Right renal cortex interstitium (tissue), 3 donors: ENCODE data around the gene KIRREL3. TPM values are rescaled to one million over a fixed set of nuclear protein-coding genes. Genes with fewer than 3 reads are reported as not detected.
"Not testable (repeated sequence)": the region's sequence is repeated elsewhere in the genome, so short reads cannot be mapped to it uniquely, and the experiment has no call there.

Source experiments
- DNase-seq, 3 donors: peaks; one replicate each; pipeline ENCODE4 v3.0.0-alpha.2; 2013; ENCODE audit warnings: low read depth in 3 of 3, low spot score in 2 of 3
- polyA plus RNA-seq, 3 donors: library from polyadenylated mRNA; unstranded; fragments of 120-200 nt; gene quantifications; one replicate each; pipeline ENCODE4 v1.2.1, GENCODE V29; 2013; ENCODE audit not compliant: insufficient read length in 3 of 3

KIRREL3 gene
- polyA plus RNA-seq, 3 donors, result 1.2 to 1.4 (median 1.3) TPM

DNA sequence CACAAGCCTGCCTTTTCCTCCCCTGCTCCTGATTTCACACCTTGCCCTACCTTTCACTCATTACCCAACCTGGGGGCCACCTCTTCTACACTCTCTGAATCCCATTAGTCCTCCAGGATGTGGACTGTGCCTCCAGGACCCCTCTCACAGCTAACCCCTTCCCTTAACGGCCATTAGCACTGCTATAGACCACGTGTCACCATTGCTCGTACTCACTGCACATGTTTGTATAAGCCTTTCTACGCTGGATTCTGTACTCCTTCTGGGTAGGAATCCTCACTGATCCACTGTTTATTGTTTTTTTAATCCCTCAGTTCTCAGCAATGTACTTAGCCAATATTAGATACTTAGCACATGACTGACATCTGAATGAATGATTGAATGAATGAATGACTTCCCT, 40.9 kb downstream of the KIRREL3 start:
- DNase-seq, result no peak

DNA sequence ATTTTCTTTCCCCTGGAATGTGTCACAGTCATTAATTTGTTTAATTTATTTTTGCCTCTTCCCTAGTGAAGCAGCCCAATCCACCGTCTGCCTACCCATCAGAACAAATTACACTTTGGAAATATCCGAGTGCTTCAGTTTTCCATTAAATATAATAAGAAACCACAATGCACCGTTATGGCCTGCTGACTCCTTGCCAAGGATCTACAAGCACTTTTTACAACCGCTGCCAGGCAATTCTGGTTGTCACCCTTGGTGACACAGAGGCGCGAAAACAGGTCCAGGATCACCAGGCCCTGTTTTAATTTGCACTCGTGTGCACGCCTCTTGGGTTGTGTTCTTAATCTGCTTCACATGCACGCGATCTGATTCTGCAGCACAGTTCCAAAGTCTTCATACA, 43.9 kb downstream of the KIRREL3 start:
- no peak for DNase-seq

- not testable (repeated sequence) for DNase-seq
Observed at GRCh38 chr11:126952533-126952932, 48.0 kb downstream of the KIRREL3 start.

- no peak for DNase-seq
Observed at GRCh38 chr11:126951465-126951864, 49.1 kb downstream of the KIRREL3 start.

- no peak for DNase-seq
Observed at GRCh38 chr11:126949066-126949891, 51.3 kb downstream of the KIRREL3 start.

DNA sequence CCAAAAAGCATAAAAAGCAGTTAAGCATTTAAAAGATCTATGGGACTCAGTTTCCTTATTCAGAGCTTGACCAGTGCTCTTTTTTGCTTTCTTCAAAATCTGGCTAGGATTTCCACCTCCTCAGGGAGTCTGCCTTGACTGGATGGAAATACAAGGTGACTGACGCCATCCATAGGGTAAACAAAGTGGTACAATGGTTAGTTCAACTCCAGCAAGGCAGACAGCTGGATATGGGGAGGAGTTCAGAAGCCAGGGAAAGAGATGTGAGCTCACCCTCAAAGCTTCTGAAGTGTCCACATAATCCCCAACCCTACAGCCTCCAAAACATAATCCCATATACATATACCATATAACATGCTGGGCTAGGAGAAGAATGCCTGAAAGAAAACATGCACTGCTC, 52.0 kb downstream of the KIRREL3 start:
- DNase-seq, result no peak

DNA sequence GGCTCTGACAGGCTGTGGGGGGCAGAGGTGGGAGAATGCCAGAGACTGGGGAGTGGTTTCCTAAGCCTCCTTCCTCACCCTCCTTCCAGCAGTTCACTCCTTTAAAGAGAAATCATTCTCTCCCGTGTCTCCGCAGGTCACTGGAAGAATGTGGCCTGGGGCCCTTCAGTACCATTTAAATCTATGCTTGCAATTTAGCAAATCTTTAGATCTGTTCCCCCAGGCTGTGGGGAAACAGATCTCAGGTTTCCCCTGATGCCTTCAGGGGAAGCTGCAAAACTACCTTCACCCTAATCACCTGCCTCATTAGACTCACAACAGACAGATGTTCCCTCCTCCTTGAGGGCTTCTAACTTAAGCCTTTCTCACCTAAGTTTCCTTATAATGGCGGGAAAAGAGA, 55.3 kb downstream of the KIRREL3 start:
- DNase-seq, result no peak

GRCh38 chr11:126943316-126943715, 57.3 kb downstream of the KIRREL3 start:
- DNase-seq, result no peak

DNA sequence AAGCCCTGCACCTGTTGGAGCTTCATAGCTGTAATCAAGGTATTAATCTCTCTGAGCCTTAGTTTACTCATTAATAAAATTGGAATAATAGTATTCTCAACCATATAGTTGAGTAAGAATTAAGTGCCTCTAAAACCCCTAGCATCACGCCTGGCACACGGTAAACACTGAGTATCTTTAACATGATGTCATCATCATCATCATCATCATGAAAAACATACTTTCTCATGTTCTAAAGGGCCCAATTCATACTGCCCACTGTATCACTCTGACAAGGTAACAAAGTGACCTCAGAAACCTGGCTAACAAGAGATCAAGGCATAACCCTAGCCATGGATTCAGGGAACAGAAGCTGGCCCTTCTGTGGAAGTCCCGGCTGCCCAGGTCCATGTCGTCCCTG, 58.4 kb downstream of the KIRREL3 start:
- no peak for DNase-seq

DNA sequence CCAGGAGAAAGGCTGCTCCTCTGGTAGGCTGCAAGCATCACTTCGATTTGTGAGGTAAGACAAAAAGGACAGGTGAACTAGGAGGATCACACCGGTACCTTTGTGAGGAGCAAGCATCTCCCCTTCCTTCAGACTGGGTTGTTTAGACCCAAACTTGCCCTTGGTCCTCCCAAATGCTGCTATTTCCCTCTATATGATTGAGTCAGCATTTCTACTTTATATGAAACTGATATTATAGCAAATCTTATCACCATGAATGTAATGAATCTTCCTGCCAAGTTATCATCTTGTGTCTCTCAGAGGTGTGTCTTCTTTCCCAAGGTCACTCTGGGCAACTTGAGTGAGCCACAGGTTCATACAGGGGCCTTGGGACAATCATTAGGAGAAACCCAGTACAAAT, 61.0 kb downstream of the KIRREL3 start:
- no peak for DNase-seq

DNA sequence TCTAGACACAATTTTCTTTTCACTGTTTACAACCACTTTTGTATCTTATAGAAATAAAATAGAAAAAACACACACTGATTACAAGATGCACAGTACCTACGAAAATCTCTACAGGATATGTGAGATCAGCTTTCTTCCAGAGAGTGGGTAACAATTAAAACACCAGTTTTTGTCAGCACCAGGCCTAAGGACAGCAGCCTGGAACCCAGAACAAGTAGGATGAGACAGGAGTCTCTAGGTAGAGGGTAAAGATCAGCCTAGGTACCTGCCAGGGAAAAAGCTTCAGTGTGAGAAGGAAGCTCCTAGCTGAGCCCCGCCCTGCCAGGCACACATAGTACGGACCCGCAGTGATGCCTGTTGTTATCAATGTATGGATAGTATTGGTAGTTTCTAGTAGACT, 61.9 kb downstream of the KIRREL3 start:
- DNase-seq, result no peak

DNA sequence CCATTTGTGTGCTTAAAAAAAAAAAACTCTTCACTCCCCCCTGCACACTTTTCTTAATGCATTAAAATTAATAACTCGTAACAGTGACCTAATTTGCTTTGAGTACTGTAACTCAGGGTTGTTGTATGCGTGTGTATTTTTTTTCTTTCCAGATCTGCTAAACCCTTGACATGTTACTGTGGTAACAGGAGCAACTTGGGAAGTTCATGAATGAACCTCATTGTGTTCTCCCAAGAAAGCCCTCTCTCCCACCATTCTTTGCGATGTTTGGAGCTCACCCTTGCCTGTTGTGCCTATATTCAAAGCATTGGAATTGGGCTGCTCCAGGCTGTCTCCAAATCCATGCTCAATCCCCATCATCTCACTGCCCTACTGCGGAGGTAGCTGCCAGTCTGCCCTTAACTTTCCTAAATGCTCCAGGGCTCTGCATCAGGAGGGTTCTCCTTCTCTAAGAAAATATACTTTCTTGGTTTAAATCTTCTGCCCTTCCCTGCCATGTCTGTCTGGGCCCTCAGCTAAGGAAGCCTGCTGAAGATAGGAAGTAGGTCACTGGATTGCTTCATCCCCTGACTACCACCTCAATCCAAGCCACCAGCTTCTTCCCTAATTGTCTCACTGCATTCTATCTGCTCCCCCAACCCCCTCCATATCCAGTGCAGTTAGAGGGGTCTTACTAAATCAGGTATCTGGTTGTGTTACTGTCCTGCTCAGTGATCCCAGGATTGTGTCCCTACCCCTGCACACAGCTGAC, 70.3 kb downstream of the KIRREL3 start:
- no peak for DNase-seq

- no peak for DNase-seq
Observed at GRCh38 chr11:126929179-126930061, 71.2 kb downstream of the KIRREL3 start.

DNA sequence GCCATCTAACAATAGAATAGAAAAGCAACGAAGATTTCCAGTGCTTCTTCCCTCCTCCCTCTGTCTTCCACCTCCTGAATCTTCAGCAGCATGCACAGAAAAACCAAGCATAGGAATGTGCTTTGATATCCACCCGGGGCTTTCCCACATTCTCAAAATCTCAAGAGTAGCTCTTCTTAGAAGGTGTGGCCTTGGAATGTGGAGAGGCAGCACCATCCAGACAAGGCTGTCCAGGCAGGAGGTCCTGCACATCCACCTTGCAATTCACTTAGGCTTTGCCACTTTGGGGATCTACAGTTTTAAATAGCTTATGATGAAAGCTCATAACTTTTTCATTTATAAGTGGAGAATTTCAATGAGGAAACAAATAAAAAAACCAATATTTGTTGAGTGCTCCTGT, 72.9 kb downstream of the KIRREL3 start:
- DNase-seq, result no peak

- peak in 2 of 3 donors; percentile 18 to 30 for DNase-seq
Observed at GRCh38 chr11:126926376-126926791, 74.2 kb downstream of the KIRREL3 start.

GRCh38 chr11:126925321-126926093, 75.1 kb downstream of the KIRREL3 start:
- no peak for DNase-seq

- no peak for DNase-seq
Observed at GRCh38 chr11:126924376-126925040, 76.1 kb downstream of the KIRREL3 start.

DNA sequence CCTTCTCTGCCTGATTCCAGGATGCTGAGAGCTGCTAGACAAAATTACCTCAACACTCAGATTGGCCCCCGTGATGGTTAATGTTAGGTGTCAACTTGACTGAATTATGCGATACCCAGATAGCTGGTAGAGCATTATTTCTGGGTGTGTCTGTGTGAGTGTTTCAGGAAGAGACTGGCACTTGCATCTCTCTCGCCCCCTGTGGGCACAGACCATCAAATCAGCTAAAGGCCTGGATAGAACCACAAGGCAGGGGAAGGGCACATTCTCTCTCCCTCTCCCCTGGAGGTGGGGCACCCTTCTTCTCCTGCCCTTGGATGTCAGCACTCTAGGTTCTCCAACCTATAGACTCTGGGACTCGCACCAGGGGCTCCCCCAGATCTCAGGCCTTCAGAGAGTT, 79.7 kb downstream of the KIRREL3 start:
- no peak for DNase-seq

- no peak for DNase-seq
Observed at GRCh38 chr11:126919147-126919823, 81.3 kb downstream of the KIRREL3 start.
